ENCODE results near the gene ZDHHC11B. TPM values are rescaled to one million over a fixed set of nuclear protein-coding genes. Genes with fewer than 3 reads are reported as not detected.
"Not testable (repeated sequence)": the region's sequence is repeated elsewhere in the genome, so short reads cannot be mapped to it uniquely, and the experiment has no call there.

Gene ZDHHC11B
- total RNA-seq, 6 experiments from 2014 or later: 0.56 to 5.1 (median 2.8) TPM

DNA sequence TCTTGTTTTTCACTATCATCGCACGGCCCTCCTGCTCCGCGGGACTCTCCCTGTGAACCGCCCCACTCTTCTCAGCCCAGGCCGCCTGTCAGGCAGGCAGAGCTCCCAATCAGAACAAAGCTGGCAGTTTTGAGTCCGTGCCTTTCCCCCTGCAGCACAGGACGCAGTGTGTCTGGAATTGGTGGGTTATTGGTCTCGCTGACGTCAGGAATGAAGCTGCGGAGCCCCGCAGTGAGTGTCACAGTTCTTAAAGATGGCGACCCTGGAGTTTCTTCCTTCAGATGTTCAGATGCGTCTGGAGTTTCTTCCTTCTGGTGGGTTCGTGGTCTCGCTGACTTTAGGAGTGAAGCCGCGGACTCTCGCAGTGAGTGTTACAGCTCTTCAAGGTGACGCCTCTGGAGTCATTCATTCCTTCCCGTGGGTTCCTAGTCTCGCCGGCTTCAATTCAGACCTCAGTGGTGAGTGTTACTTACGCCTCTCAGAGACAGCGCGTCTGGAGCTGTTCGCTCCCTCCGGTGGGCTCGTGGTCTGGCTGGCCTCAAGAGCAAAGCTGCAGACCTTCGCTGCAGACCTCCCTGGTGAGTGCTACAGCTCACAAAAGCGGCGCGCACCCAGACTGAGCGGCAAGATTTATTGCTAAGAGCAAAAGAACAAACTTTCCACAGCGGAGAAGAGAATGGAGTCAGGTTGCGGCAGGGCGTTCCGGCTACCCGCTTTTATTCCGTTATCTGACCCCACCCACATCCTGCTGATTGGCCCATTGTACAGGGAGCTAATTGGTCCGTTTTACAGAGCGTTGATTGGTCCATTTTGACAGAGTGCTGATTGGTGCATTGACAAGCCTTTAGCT is 7.4 kb downstream of the ZDHHC11B start:
- no peaks in the 10 kb centered on the region for H3K27me3 ChIP-seq
- H3K4me3 ChIP-seq: no peak overlapping the region
- intact Hi-C loops (cut with DNase I): loop anchor here in 1 of 2 donors (10.0 kb wide), 1 partner anchor 92 kb away; no protein-coding TSS in a partner anchor
- TF ChIP-seq POLR2A (IDR thresholded peaks at IDR 0.05): no peak
- TF ChIP-seq, protein P1, sequence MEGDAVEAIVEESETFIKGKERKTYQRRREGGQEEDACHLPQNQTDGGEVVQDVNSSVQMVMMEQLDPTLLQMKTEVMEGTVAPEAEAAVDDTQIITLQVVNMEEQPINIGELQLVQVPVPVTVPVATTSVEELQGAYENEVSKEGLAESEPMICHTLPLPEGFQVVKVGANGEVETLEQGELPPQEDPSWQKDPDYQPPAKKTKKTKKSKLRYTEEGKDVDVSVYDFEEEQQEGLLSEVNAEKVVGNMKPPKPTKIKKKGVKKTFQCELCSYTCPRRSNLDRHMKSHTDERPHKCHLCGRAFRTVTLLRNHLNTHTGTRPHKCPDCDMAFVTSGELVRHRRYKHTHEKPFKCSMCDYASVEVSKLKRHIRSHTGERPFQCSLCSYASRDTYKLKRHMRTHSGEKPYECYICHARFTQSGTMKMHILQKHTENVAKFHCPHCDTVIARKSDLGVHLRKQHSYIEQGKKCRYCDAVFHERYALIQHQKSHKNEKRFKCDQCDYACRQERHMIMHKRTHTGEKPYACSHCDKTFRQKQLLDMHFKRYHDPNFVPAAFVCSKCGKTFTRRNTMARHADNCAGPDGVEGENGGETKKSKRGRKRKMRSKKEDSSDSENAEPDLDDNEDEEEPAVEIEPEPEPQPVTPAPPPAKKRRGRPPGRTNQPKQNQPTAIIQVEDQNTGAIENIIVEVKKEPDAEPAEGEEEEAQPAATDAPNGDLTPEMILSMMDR (IDR thresholded peaks at IDR 0.05): no peak
- no peak overlapping the region for H3K27ac ChIP-seq
- ATAC-seq: no peak
- H3K36me3 ChIP-seq: no peaks in the 10 kb centered on the region
- no peaks in the 10 kb centered on the region for H3K4me1 ChIP-seq
- peak in 2 of 3 donors; percentile 18 to 45 for DNase-seq
- 90% methylated on average over 34 of the region's 42 CpGs for WGBS (ENCODE audit: insufficient coverage, low coverage, low lambda C conversion rate, missing lambda C conversion rate)
- no peaks in the 10 kb centered on the region for H3K9me3 ChIP-seq

DNA sequence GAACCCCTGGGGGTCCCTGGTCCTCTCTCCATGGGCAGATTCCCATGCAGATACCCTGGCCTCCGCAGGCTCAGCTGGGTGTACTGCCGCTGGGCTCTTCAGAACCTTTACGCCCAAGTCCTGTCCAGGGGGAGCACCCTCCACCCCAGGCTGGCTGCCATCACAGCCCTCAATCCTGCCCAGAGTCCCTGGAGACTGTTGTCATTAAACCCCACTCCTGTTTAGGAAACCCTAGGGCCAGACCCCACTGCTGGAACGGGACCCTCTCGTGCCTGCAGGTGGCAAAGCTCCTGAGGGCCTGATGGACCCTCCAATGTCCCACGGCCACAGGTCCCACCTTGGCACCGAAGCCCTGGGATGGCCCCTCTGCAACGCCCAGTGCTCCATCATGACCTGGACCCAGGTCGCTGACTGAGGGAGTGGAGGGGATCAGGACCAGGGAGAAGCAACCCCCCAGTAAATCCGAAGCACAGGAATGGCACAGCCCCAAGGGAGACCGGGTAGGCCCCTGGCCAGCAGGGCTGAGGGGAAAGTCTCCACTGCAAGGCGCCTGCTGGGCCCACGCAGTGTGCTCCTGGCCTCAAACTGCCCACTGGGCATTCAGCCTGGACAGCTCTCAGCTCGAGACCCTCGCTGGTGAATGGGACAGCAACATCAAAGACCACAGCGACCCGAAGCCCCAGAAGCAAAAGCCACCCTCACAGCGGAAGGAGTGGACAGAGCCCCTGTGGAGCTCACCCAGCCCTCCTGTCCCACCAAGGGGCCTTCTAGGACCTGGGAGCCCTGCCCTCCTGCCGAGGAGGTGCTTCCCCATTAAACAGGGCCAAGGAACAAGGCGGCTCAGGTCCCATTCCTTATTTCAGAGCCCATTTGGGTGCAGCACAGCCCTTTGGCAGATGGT is 8.3 kb downstream of the ZDHHC11B start:
- DNase-seq: peak in 2 of 3 donors; percentile 20 to 54
- Histone ChIP-seq H3K36me3 (no peaks in the 10 kb centered on the region), H3K4me1 (no peaks in the 10 kb centered on the region), H3K27me3 (no peaks in the 10 kb centered on the region), H3K9me3 (no peaks in the 10 kb centered on the region), H3K27ac (no peak overlapping the region), H3K4me3 (no peak overlapping the region)
- TF ChIP-seq POLR2A (IDR thresholded peaks at IDR 0.05): no peak
- TF ChIP-seq, protein P1 (IDR thresholded peaks at IDR 0.05): no peak
- 83% methylated on average over 7 of the region's 20 CpGs for WGBS (ENCODE audit: insufficient coverage, low coverage, low lambda C conversion rate, missing lambda C conversion rate)
- ATAC-seq: no peak
- intact Hi-C loops (cut with DNase I): loop anchor here in 1 of 2 donors (10.0 kb wide), 1 partner anchor 91 kb away; no protein-coding TSS in a partner anchor

DNA sequence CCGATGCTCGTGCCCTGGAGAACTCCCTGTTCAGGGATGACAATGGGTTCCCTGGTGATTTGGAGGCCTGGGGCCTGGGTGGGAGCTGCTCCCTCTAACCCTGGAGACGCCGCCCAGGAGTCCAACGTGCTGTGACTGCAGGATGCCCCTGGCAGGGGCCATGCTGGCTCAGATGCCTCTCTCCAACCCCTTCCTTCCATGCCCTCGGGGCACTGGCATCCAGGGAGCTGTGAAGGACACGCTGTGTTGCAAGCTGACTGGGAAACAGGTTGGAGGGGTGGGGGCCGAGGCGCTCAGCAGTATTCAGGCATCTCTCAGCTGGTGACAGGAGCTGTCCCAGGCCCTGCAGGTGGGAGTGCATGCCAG is 9.0 kb downstream of the ZDHHC11B start:
- not testable (repeated sequence) for H3K4me1 ChIP-seq, H3K9me3 ChIP-seq, H3K4me3 ChIP-seq, H3K36me3 ChIP-seq, H3K27ac ChIP-seq, H3K27me3 ChIP-seq
- ATAC-seq: peak in 1 of 4 donors; percentile 14
- peak in 2 of 3 donors; percentile 23 to 51 for DNase-seq
- WGBS (ENCODE audit: insufficient coverage, low coverage, low lambda C conversion rate, missing lambda C conversion rate): no CpG with 5 or more reads among the region's 9 CpGs
- intact Hi-C loops (cut with DNase I): loop anchor here in 1 of 2 donors (10.0 kb wide), 1 partner anchor 91 kb away; no protein-coding TSS in a partner anchor

DNA sequence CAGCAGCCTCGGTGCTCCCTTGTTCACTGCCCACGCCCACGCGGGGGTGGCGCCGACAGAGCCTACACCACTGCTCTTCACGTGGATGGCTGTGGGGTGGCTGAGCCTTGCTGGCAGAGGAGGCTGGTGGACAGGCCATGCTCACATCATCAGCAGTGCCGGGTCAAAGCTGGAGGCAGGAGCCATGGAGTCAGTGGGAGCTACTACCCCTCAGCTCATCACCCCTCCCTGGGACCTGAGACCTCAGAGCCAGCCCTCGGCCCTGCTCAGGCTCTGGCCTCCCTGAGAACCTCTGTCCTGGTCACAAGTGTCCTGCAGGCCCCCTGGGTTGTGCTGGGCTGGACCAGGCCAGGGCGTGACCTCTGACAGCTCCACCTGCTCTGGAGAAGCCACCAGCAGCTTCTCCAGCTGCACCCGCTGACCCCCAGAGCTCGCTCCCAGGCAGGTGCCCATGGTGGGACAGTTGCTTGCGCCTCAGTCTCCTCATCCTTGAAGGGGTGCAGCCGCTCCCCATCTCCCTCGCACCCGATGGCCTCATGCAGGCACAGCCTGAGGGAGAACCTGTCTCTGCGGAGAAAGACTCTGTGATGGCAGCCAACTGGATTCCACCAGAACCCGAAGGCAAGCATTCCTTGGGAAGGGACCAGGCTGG is 9.5 kb downstream of the ZDHHC11B start:
- H3K9me3 ChIP-seq, ATAC-seq, H3K27ac ChIP-seq, H3K27me3 ChIP-seq, H3K36me3 ChIP-seq, H3K4me3 ChIP-seq, H3K4me1 ChIP-seq: not testable (repeated sequence)
- intact Hi-C loops (cut with DNase I): loop anchor here in 1 of 2 donors (10.0 kb wide), 1 partner anchor 90 kb away; no protein-coding TSS in a partner anchor
- DNase-seq: peak in 2 of 3 donors; percentile 20 to 49
- WGBS (ENCODE audit: insufficient coverage, low coverage, low lambda C conversion rate, missing lambda C conversion rate): 80% methylated on average over 1 of the region's 18 CpGs

DNA sequence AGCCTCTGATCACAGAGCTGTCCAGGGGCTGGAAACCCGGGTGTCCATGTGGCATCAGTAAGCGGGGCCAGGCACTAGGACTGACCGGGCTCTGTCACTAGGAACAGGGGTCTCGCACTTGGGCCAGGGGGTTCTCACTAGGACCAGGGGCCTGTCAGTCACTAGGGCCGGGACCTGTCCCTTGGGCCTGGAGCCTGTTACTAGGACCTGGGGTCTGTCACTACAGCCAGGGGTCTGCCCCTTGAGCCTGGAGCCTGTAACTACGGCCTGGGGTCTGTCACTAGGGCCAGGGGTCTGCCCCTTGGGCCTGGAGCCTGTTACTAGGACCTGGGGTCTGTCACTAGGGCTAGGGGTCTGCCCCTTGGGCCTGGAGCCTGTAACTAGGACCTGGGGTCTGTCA is 10.2 kb downstream of the ZDHHC11B start:
- H3K27ac ChIP-seq, H3K36me3 ChIP-seq, H3K9me3 ChIP-seq, H3K4me3 ChIP-seq, H3K4me1 ChIP-seq, H3K27me3 ChIP-seq, ATAC-seq: not testable (repeated sequence)
- peak in 1 of 3 donors; percentile 43 for DNase-seq
- no CpG with 5 or more reads among the region's 6 CpGs for whole genome bisulfite sequencing (ENCODE audit: insufficient coverage, low coverage, low lambda C conversion rate, missing lambda C conversion rate)
- intact Hi-C loops (cut with DNase I): loop anchor here in 1 of 2 donors (10.0 kb wide), 1 partner anchor 90 kb away; no protein-coding TSS in a partner anchor

All from right lobe of liver (tissue), 6 donors.